ENCODE results near the gene GMCL2. TPM values are rescaled to one million over a fixed set of nuclear protein-coding genes. Genes with fewer than 3 reads are reported as not detected.

The GMCL2 gene
- total RNA-seq, 1 experiment from 2014 or later, result not detected

DNA sequence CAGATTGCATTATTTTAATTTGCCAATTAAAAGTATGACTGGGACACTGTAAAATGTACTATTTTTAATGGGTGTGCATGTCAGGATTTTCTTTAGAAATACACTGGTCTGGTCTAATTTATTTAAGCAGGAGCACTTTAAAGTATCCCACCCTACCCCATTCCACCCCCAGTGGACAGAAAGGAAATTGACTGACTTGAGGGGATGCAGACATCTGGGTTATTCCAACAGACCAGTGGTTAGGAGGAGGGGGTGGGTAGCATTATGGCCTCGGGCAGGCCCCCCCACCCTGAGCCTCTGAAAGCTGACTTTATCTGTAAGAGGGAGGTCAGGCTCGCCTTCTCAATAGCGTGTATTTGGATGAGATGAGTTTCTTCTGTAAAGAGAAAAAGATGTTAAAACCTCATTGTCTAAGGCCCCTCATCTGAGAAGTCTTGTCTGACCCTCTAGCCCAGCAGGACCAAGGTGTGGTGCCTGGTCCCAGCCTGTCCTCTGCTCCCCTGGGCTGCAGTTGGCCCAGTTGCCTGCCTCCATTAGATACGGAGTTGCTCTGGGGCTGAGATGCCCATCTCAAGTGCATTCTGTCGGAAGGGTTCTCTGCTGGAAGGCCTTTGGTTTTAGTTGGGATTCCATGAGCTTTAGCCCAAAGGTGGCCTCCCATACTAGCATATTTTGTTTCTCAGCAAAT is 21.5 kb upstream of the GMCL2 start:
- H2AFZ ChIP-seq (ENCODE audit: low read length), result no peak overlapping the region
- H4K5ac ChIP-seq (ENCODE audit: insufficient read length, low read depth, low read length), result no peak overlapping the region
- no peak overlapping the region for H2BK12ac ChIP-seq (ENCODE audit: insufficient read length, low read depth, low read length)
- H3K18ac ChIP-seq (ENCODE audit: insufficient read length, low read depth, low read length), result no peak overlapping the region
- no peak overlapping the region for H3T11ph ChIP-seq (ENCODE audit: low read length)
- H3K23me2 ChIP-seq (ENCODE audit: insufficient read length, low read depth, low read length, poor library complexity, severe bottlenecking), result peaks cover 10% of the 10 kb centered on the region
- H3K79me1 ChIP-seq (ENCODE audit: insufficient read depth, low read depth, low read length, poor library complexity, severe bottlenecking), result peaks cover 9% of the 10 kb centered on the region
- H4K91ac ChIP-seq (ENCODE audit: insufficient read length, low read depth, low read length), result no peak overlapping the region
- H3K9ac ChIP-seq (ENCODE audit: extremely low read depth, insufficient read length, low read length), result no peak overlapping the region
- H3K4ac ChIP-seq (ENCODE audit: low read depth, low read length), result no peak overlapping the region
- Mint-ChIP-seq H3K4me3 (no peak overlapping the region), H3K4me1 (peaks cover 14 to 37% of the 10 kb centered on the region in 2 experiments), H3K36me3 (ENCODE audit: insufficient read depth in 1 of 3, low read depth in 3 of 3) (peaks cover 63 to 87% (median 83%) of the 10 kb centered on the region in 3 experiments), H3K9me3 (peaks cover 2% of the 10 kb centered on the region in 2 experiments; a peak in 3 of 5 replicates), H3K27ac (peak overlapping the region in 2 of 3 experiments; percentile 53 to 88; a peak in 3 of 7 replicates), H3K27me3 (ENCODE audit: low read depth) (peaks cover 13% of the 10 kb centered on the region; the same call in 1 of the 2 replicates)
- H3K9me3 ChIP-seq (ENCODE audit: control insufficient read depth, low read depth, low read length), result no peaks in the 10 kb centered on the region
- H3K27ac ChIP-seq (ENCODE audit: insufficient read length, low read depth, low read length), result no peak overlapping the region
- TF ChIP-seq, protein P1, sequence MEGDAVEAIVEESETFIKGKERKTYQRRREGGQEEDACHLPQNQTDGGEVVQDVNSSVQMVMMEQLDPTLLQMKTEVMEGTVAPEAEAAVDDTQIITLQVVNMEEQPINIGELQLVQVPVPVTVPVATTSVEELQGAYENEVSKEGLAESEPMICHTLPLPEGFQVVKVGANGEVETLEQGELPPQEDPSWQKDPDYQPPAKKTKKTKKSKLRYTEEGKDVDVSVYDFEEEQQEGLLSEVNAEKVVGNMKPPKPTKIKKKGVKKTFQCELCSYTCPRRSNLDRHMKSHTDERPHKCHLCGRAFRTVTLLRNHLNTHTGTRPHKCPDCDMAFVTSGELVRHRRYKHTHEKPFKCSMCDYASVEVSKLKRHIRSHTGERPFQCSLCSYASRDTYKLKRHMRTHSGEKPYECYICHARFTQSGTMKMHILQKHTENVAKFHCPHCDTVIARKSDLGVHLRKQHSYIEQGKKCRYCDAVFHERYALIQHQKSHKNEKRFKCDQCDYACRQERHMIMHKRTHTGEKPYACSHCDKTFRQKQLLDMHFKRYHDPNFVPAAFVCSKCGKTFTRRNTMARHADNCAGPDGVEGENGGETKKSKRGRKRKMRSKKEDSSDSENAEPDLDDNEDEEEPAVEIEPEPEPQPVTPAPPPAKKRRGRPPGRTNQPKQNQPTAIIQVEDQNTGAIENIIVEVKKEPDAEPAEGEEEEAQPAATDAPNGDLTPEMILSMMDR (conservative IDR thresholded peaks at IDR 0.05), result peak; percentile 48
- H2BK15ac ChIP-seq (ENCODE audit: low read depth, low read length), result no peak overlapping the region
- no peaks in the 10 kb centered on the region for H4K20me1 ChIP-seq (ENCODE audit: control insufficient read depth, insufficient read depth, insufficient read length)
- no peaks in the 10 kb centered on the region for H3K27me3 ChIP-seq (ENCODE audit: insufficient read depth, low read length)
- WGBS (ENCODE audit: extremely low coverage, insufficient read length, low lambda C conversion rate), result no CpG with 5 or more reads among the region's 5 CpGs
- peak; percentile 27 for DNase-seq
- peaks cover 23% of the 10 kb centered on the region for H3K79me2 ChIP-seq (ENCODE audit: insufficient read depth, low read length)
- no peak overlapping the region for H3K14ac ChIP-seq (ENCODE audit: insufficient read depth, low read length)
- no peak overlapping the region for H3K56ac ChIP-seq (ENCODE audit: insufficient read length, low read depth, low read length)
- H2BK20ac ChIP-seq (ENCODE audit: low read depth, low read length, poor library complexity, severe bottlenecking), result no peak overlapping the region
- H2BK120ac ChIP-seq (ENCODE audit: low read depth, low read length, poor library complexity, severe bottlenecking), result no peak overlapping the region
- H3K4me1 ChIP-seq (ENCODE audit: insufficient read depth, low read length), result no peaks in the 10 kb centered on the region; the same call in 1 of the 2 replicates
- H2AK5ac ChIP-seq (ENCODE audit: insufficient read length, low read length), result no peak overlapping the region
- no peak overlapping the region for H3K4me2 ChIP-seq (ENCODE audit: insufficient read depth, insufficient read length, low read length)
- H3K23ac ChIP-seq (ENCODE audit: insufficient read length, low read depth, low read length), result no peak overlapping the region
- H4K8ac ChIP-seq (replicated peaks; ENCODE audit: insufficient read length, low read depth, low read length), result no peak overlapping the region
- H2BK5ac ChIP-seq (ENCODE audit: insufficient read length, low read length), result no peak overlapping the region

Data from H9 (cell line).